ENCODE results near the gene ZDHHC11. TPM values are rescaled to one million over a fixed set of nuclear protein-coding genes. Genes with fewer than 3 reads are reported as not detected.

Gene ZDHHC11, protein sequence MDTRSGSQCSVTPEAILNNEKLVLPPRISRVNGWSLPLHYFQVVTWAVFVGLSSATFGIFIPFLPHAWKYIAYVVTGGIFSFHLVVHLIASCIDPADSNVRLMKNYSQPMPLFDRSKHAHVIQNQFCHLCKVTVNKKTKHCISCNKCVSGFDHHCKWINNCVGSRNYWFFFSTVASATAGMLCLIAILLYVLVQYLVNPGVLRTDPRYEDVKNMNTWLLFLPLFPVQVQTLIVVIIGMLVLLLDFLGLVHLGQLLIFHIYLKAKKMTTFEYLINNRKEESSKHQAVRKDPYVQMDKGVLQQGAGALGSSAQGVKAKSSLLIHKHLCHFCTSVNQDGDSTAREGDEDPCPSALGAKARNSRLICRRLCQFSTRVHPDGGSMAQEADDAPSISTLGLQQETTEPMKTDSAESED
- total RNA-seq = 18.7 TPM
- long read RNA-seq, transcript ZDHHC11-201 (13 exons, 2,604 nt) = major isoform, 9 of 21 reads
- long read RNA-seq, partial matches to known transcripts = 5 of 21 reads
- long read RNA-seq, other reads (novel, unspliced or antisense) = 7 of 21 reads

DNA sequence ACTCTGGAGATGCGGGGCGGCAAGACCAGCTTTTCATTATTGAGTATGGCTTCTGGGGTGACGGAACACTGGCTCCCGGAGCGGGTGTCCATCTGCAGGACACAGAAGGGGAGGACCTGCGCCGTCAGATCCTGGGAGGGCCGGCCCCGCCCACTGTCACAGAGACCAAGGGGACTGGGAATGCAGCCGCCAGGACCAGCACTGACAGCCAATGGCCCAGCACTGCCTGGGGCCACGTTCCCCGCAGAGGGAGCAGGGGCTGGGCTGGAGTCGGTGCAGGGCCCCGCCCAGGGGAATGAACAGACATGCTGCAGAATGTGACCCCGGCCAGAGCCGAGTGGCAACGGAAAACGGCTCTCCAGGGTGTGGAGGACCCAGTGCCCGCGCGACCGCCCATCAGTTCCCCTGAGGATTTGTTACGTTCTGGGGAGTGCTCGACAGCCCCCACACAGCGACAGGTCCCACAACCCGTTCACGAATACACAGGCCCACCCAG is at the start of gene ZDHHC11:
TSS of gene ZDHHC11 (minus strand) at position 476 of the 496 bp plus-strand sequence. CDS start at position 92, 384 bp downstream.
- Histone ChIP-seq H3K9me3 (replicated peaks) (no peaks in the 10 kb centered on the region), H3K4me1 (peaks cover 10% of the 10 kb centered on the region), H3K27ac (replicated peaks) (peak within 1 kb of the TSS; percentile 72), H3K36me3 (no peaks in the 10 kb centered on the region), H3K4me3 (peak within 1 kb of the TSS; percentile 63), H3K27me3 (ENCODE audit: low read depth) (peaks cover 16% of the 10 kb centered on the region)
- TF ChIP-seq, protein P1, sequence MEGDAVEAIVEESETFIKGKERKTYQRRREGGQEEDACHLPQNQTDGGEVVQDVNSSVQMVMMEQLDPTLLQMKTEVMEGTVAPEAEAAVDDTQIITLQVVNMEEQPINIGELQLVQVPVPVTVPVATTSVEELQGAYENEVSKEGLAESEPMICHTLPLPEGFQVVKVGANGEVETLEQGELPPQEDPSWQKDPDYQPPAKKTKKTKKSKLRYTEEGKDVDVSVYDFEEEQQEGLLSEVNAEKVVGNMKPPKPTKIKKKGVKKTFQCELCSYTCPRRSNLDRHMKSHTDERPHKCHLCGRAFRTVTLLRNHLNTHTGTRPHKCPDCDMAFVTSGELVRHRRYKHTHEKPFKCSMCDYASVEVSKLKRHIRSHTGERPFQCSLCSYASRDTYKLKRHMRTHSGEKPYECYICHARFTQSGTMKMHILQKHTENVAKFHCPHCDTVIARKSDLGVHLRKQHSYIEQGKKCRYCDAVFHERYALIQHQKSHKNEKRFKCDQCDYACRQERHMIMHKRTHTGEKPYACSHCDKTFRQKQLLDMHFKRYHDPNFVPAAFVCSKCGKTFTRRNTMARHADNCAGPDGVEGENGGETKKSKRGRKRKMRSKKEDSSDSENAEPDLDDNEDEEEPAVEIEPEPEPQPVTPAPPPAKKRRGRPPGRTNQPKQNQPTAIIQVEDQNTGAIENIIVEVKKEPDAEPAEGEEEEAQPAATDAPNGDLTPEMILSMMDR (IDR thresholded peaks at IDR 0.05; ENCODE audit: borderline replicate concordance) = no peak
- intact Hi-C loops (cut with micrococcal nuclease) = no loop called here
- DNase-seq = peak; percentile 73

DNA sequence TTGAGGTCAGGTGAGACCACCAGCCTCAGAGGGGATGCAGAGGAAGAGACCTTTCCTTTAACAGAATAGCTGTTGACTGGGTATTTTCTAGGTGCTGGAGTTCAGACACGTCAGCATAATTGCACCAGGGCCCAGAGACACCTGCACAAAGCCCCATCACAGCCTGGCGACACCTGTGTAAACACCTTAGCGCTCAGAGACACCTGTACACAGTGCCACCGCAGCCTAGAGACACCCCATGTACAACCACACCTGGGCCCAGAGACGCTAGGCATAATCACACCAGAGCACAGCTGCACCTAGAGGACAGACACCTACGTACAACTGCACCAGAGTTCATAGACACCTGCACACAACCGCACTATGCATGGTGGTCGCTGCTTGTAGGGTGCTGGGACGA is 42.9 kb upstream of the ZDHHC11 start:
- TF ChIP-seq, protein P1 (IDR thresholded peaks at IDR 0.05; ENCODE audit: borderline replicate concordance) = no peak
- Histone ChIP-seq H3K27me3 (ENCODE audit: low read depth) (no peaks in the 10 kb centered on the region), H3K36me3 (peaks cover 27% of the 10 kb centered on the region), H3K9me3 (replicated peaks) (no peaks in the 10 kb centered on the region), H3K4me1 (peaks cover 30% of the 10 kb centered on the region), H3K27ac (replicated peaks) (no peak overlapping the region), H3K4me3 (peak overlapping the region; percentile 92)
- intact Hi-C loops (cut with micrococcal nuclease) = no loop called here
- no peak for DNase-seq

DNA sequence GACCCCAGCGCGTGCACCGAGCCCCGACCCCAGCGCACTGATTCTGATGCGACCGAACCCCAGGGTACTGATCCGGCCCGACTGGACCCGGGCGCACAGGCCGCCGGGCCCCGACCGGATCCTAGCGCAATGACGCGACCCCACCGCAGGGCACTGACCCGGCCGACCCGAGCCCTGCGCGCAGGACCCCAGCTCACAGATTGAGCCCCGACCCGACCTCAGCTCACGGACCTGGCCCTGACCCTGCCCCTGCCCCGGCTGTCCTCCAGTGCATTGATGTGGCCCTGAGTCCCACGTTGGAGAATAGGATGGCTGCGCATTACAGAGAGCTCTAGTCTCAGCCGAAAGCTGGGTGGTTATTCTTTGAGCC is 42.3 kb upstream of the ZDHHC11 start:
- Histone ChIP-seq H3K27ac (replicated peaks) (no peak overlapping the region), H3K27me3 (ENCODE audit: low read depth) (no peaks in the 10 kb centered on the region), H3K4me3 (peak overlapping the region; percentile 92), H3K4me1 (peaks cover 30% of the 10 kb centered on the region), H3K9me3 (replicated peaks) (no peaks in the 10 kb centered on the region), H3K36me3 (peaks cover 33% of the 10 kb centered on the region)
- TF ChIP-seq, protein P1 (IDR thresholded peaks at IDR 0.05; ENCODE audit: borderline replicate concordance) = no peak
- intact Hi-C loops (cut with micrococcal nuclease) = no loop called here
- no peak for DNase-seq

DNA sequence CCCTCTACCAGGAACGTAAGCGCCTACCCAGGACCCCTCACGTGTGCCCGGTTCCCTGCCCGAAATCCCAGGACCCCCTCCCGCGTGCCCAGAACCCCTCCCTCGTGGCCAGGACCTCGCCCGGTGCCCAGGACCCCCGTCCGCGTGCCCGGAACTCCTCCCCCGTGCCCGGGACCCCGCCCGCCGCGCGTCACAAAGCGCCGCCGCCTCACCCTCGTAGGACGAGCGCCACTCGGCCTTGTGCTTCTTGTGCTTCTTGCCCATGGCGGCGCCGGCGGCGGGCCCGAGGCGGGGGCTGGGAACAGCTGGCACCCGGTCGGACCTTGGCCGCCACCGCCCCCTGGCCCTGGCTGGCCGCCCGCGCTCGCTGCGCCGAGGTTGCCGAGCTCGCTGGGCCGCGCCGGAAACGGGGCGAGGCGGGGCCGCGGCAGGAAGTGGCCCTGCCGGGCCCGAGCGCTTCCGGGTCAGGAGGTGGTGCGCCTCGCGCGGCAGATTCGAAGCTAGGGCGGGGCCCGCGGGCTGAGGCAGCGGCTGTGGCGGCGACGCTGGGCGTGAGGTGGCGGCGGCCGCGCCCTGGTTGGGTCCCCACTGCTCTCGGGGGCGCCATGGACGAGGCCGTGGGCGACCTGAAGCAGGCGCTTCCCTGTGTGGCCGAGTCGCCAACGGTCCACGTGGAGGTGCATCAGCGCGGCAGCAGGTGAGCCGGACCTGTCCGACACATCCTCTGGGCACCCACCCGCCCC is 41.8 kb upstream of the ZDHHC11 start, which contains the start of the genes BRD9 and TRIP13:
TSS of gene BRD9 (minus strand) at position 408 of the 743 bp plus-strand sequence. CDS start at position 264, 144 bp downstream.
TSS of gene TRIP13 (plus strand) at position 491 of the 743 bp plus-strand sequence. CDS start at position 606, 115 bp downstream.
- Histone ChIP-seq H3K9me3 (replicated peaks) (no peaks in the 10 kb centered on the region), H3K27ac (replicated peaks) (peak within 1 kb of the TSS; percentile 93), H3K4me1 (peaks cover 30% of the 10 kb centered on the region), H3K4me3 (peak within 1 kb of the TSS; percentile 92), H3K27me3 (ENCODE audit: low read depth) (no peaks in the 10 kb centered on the region), H3K36me3 (peaks cover 39% of the 10 kb centered on the region)
- DNase-seq = peak; percentile 80
- TF ChIP-seq, protein P1 (IDR thresholded peaks at IDR 0.05; ENCODE audit: borderline replicate concordance) = peak; percentile 27
- intact Hi-C loops (cut with micrococcal nuclease) = no loop called here

DNA sequence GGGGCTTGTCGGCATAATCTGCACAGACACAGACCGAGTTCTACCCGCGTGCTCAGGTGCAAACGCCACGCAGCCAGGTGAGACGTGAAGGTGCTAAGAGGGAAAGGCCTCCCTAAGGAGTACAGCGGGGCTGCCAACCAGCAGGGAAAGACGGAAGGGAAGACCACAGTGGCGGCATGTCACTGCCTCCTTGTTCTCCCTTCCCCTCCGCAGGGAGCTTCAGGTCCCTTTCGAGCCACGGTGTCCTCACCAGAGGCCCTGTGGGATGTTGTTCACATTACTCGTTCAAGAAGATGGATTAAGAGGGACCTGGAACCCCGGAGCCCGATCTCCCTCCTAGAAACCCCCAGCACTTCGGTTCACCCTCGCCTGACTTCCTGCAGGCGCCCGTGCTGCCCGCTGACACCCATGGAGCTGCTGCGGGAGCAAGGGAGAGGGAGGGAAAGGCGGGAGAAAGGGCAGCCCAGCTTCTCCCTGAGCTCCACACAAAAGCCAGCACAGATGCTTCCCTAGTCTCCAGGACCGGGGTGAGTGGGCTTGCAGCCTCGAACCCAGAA is 41.1 kb upstream of the ZDHHC11 start:
- no peaks in the 10 kb centered on the region for H3K9me3 ChIP-seq (replicated peaks)
- TF ChIP-seq, protein P1 (IDR thresholded peaks at IDR 0.05; ENCODE audit: borderline replicate concordance) = no peak
- peak overlapping the region; percentile 92 for H3K4me3 ChIP-seq
- no peak for DNase-seq
- peak overlapping the region; percentile 93 for H3K27ac ChIP-seq (replicated peaks)
- H3K27me3 ChIP-seq (ENCODE audit: low read depth) = no peaks in the 10 kb centered on the region
- intact Hi-C loops (cut with micrococcal nuclease) = no loop called here
- H3K4me1 ChIP-seq = peaks cover 30% of the 10 kb centered on the region
- peaks cover 45% of the 10 kb centered on the region for H3K36me3 ChIP-seq
